Measurements from ENCODE around the gene OLFM4. TPM values are rescaled to one million over a fixed set of nuclear protein-coding genes. Genes with fewer than 3 reads are reported as not detected.
"Not testable (repeated sequence)": the region's sequence is repeated elsewhere in the genome, so short reads cannot be mapped to it uniquely, and the experiment has no call there.

OLFM4 gene
- total and polyA plus RNA-seq, 4 donors: 0.39 to 38.8 (median 1.6) TPM

DNA sequence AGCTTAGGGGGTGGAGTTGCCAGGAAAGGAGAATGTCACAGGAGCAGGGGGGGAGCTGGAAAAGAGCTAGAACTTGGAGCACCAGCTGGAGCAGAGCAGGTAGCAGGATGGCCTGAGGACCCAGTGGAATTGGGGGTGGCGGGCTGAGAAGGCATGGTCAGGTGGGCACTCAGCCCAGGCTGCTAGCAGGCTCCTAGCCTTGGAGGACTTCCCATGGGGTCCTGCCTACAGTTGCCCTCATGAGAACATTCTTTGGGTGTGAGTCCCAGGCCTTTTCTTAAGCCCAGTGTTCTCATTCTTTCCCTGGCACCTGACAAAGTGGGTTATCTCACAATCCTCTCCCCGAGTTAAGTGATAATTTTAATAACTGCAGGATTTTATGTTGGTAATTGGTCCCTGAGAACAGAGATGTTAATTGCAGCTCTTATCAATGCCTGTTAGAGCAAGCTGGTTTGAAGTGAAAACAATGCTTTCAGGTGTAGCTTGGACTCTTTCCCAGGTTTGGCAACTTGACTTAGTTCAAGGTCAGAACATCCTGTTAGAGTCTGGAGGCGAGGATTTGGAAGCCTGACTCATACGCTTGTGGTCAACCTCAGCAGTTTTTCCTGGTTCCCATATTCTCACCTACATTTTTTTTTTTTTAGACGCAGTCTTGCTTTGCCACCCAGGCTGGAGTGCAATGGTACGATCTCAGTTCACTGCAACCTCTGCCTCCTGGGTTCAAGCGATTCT, 18.1 kb upstream of the OLFM4 start:
- Histone ChIP-seq H3K27ac (ENCODE audit: low read depth in 1 of 2, low read length in 2 of 2) (no peak overlapping the region), H3K4me3 (ENCODE audit: low read length in 2 of 2) (no peak overlapping the region), H3K27me3 (ENCODE audit: control insufficient read depth in 1 of 2, insufficient read depth in 2 of 2, low read length in 1 of 2) (no peaks in the 10 kb centered on the region), H3K36me3 (ENCODE audit: control insufficient read depth in 1 of 2, insufficient read depth in 2 of 2, low read length in 1 of 2) (no peaks in the 10 kb centered on the region), H3K9me3 (ENCODE audit: control insufficient read depth, low read length) (no peaks in the 10 kb centered on the region), H3K4me1 (ENCODE audit: control insufficient read depth in 1 of 2, insufficient read depth in 2 of 2, low read length in 2 of 2) (no peaks in the 10 kb centered on the region)
- intact Hi-C loops (cut with DNase I): no loop called here
- no peak for DNase-seq
- no peak for ATAC-seq (ENCODE audit: low FRiP score)
- WGBS, 2 donors: 33 to 60% methylated on average over 7 of the region's 7 CpGs

- 85 to 89% methylated on average over 3 of the region's 3 CpGs for WGBS, 2 donors
- no peak overlapping the region for H3K27ac ChIP-seq (ENCODE audit: low read depth in 1 of 2, low read length in 2 of 2)
- H3K36me3 ChIP-seq (ENCODE audit: control insufficient read depth in 1 of 2, insufficient read depth in 2 of 2, low read length in 1 of 2): no peaks in the 10 kb centered on the region
- no peaks in the 10 kb centered on the region for H3K27me3 ChIP-seq (ENCODE audit: control insufficient read depth in 1 of 2, insufficient read depth in 2 of 2, low read length in 1 of 2)
- DNase-seq: no peak
- intact Hi-C loops (cut with DNase I): no loop called here
- H3K4me1 ChIP-seq (ENCODE audit: control insufficient read depth in 1 of 2, insufficient read depth in 2 of 2, low read length in 2 of 2): no peaks in the 10 kb centered on the region
- no peak for ATAC-seq (ENCODE audit: low FRiP score)
- no peaks in the 10 kb centered on the region for H3K9me3 ChIP-seq (ENCODE audit: control insufficient read depth, low read length)
- no peak overlapping the region for H3K4me3 ChIP-seq (ENCODE audit: low read length in 2 of 2)
Observed at GRCh38 chr13:53012707-53013106, 15.9 kb upstream of the OLFM4 start.

DNA sequence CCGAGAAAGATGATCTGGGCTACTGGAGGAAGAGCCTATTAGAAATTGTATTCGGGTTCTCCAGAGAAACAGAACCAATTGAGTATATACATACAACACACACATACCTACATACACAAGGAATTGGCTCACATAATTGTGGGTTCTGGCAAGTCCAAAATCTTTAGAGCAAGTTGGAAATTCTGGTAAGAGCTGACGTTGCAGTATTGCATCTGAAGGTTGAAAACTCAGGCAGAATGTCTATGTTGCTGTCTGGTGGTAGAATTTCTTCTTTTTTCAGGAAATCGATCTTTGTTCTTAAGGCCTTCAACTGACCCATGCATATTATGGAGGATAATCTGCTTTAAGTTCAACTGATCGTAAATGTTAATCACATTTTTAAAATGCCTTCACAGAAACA, 15.5 kb upstream of the OLFM4 start:
- ATAC-seq (ENCODE audit: low FRiP score): no peak

DNA sequence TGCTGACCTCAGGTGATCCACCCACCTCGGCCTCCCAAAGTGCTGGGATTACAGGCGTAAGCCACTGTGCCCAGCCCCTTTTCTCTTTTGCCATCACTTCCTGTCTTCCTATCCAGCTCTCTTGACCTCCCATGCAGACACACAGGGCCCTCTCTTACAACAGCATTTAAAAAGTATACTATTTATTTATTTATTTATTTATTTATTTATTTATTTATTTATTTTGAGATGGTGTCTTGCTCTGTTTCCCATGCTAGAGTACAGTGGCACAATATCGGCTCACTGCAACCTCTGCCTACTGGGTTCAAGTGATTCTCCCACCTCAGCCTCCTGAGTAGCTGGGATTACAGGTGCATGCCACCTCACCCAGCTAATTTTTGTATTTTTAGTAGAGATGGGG, 14.6 kb upstream of the OLFM4 start:
- H3K4me1 ChIP-seq (ENCODE audit: control insufficient read depth in 1 of 2, insufficient read depth in 2 of 2, low read length in 2 of 2); intact Hi-C loops (cut with DNase I); H3K36me3 ChIP-seq (ENCODE audit: control insufficient read depth in 1 of 2, insufficient read depth in 2 of 2, low read length in 1 of 2); DNase-seq; ATAC-seq (ENCODE audit: low FRiP score); H3K27me3 ChIP-seq (ENCODE audit: control insufficient read depth in 1 of 2, insufficient read depth in 2 of 2, low read length in 1 of 2); H3K9me3 ChIP-seq (ENCODE audit: control insufficient read depth, low read length); H3K4me3 ChIP-seq (ENCODE audit: low read length in 2 of 2); H3K27ac ChIP-seq (ENCODE audit: low read depth in 1 of 2, low read length in 2 of 2): not testable (repeated sequence)
- WGBS, 2 donors: 76 to 95% methylated on average over 3 of the region's 3 CpGs

More for the DNA sequence above, 15.5 kb upstream of the OLFM4 start:
- no peak overlapping the region for H3K4me3 ChIP-seq (ENCODE audit: low read length in 2 of 2)
- no peaks in the 10 kb centered on the region for H3K27me3 ChIP-seq (ENCODE audit: control insufficient read depth in 1 of 2, insufficient read depth in 2 of 2, low read length in 1 of 2)
- no peaks in the 10 kb centered on the region for H3K36me3 ChIP-seq (ENCODE audit: control insufficient read depth in 1 of 2, insufficient read depth in 2 of 2, low read length in 1 of 2)
- WGBS, 2 donors: 86 to 89% methylated on average over 5 of the region's 5 CpGs
- DNase-seq: no peak
- intact Hi-C loops (cut with DNase I): no loop called here
- no peaks in the 10 kb centered on the region for H3K9me3 ChIP-seq (ENCODE audit: control insufficient read depth, low read length)
- H3K27ac ChIP-seq (ENCODE audit: low read depth in 1 of 2, low read length in 2 of 2): no peak overlapping the region
- H3K4me1 ChIP-seq (ENCODE audit: control insufficient read depth in 1 of 2, insufficient read depth in 2 of 2, low read length in 2 of 2): no peaks in the 10 kb centered on the region

DNA sequence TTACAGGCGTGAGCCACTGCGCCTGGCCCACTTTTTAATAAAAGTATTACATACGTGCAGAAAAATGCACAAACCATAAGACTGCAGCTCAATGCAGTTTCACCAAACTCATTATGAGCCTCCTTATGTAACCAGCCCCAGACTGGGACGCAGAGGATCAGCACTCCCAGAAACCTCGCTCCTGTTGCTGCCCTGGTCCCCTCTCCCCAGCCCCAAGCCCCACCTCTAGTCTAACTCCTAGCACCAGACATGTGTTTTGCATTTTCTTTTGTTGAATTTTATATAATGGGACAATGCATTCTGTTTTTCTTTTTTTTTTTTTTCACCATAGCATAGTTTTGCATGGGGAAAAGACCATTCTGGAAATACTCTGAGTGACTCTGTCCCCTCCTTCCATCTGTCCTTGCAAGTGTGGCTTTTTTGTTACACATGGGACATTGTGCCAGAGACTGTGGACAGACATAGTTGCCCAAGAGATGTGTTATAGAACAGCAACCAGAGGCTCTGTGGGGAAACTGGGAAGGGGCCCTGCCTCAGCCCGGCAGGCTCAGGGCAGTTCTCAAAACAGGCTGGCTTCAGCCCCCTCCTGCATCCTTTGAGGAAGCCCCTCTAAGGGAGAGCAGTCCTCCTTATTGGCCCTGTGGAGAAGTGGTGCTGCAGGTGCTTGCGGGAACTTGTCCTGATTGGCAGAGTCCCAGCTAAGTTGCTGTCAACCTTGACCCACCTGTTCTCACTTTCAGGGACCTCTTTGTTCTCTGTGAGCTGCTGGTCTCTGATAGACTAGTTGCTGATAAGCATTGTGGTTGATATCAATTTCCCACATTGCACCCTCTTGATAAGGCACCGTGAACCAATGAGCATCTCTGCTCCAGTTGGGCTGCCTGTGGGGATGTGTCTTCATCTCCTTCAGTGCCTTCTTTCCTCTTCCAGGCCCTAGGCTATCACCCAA, 13.8 kb upstream of the OLFM4 start:
- Histone ChIP-seq H3K9me3 (ENCODE audit: control insufficient read depth, low read length) (no peaks in the 10 kb centered on the region), H3K4me3 (ENCODE audit: low read length in 2 of 2) (no peak overlapping the region), H3K36me3 (ENCODE audit: control insufficient read depth in 1 of 2, insufficient read depth in 2 of 2, low read length in 1 of 2) (no peaks in the 10 kb centered on the region), H3K4me1 (ENCODE audit: control insufficient read depth in 1 of 2, insufficient read depth in 2 of 2, low read length in 2 of 2) (no peaks in the 10 kb centered on the region), H3K27me3 (ENCODE audit: control insufficient read depth in 1 of 2, insufficient read depth in 2 of 2, low read length in 1 of 2) (no peaks in the 10 kb centered on the region), H3K27ac (ENCODE audit: low read depth in 1 of 2, low read length in 2 of 2) (no peak overlapping the region)
- intact Hi-C loops (cut with DNase I): no loop called here
- no peak for DNase-seq
- ATAC-seq (ENCODE audit: low FRiP score): no peak
- WGBS, 2 donors: 89 to 91% methylated on average over 8 of the region's 8 CpGs

GRCh38 chr13:53015971-53016370, 12.6 kb upstream of the OLFM4 start:
- Histone ChIP-seq H3K4me3 (ENCODE audit: low read length in 2 of 2) (no peak overlapping the region), H3K27ac (ENCODE audit: low read depth in 1 of 2, low read length in 2 of 2) (no peak overlapping the region), H3K9me3 (ENCODE audit: control insufficient read depth, low read length) (no peaks in the 10 kb centered on the region), H3K36me3 (ENCODE audit: control insufficient read depth in 1 of 2, insufficient read depth in 2 of 2, low read length in 1 of 2) (no peaks in the 10 kb centered on the region), H3K27me3 (ENCODE audit: control insufficient read depth in 1 of 2, insufficient read depth in 2 of 2, low read length in 1 of 2) (no peaks in the 10 kb centered on the region), H3K4me1 (ENCODE audit: control insufficient read depth in 1 of 2, insufficient read depth in 2 of 2, low read length in 2 of 2) (no peaks in the 10 kb centered on the region)
- 86 to 87% methylated on average over 6 of the region's 6 CpGs for WGBS, 2 donors
- ATAC-seq (ENCODE audit: low FRiP score) (no peak), DNase-seq (no peak)
- intact Hi-C loops (cut with DNase I): no loop called here

GRCh38 chr13:53017433-53017970, 11.1 kb upstream of the OLFM4 start:
- Histone ChIP-seq H3K27ac (ENCODE audit: low read depth in 1 of 2, low read length in 2 of 2) (no peak overlapping the region), H3K27me3 (ENCODE audit: control insufficient read depth in 1 of 2, insufficient read depth in 2 of 2, low read length in 1 of 2) (no peaks in the 10 kb centered on the region), H3K4me3 (ENCODE audit: low read length in 2 of 2) (no peak overlapping the region), H3K36me3 (ENCODE audit: control insufficient read depth in 1 of 2, insufficient read depth in 2 of 2, low read length in 1 of 2) (no peaks in the 10 kb centered on the region), H3K9me3 (ENCODE audit: control insufficient read depth, low read length) (no peaks in the 10 kb centered on the region), H3K4me1 (ENCODE audit: control insufficient read depth in 1 of 2, insufficient read depth in 2 of 2, low read length in 2 of 2) (no peaks in the 10 kb centered on the region)
- no peak for ATAC-seq (ENCODE audit: low FRiP score)
- DNase-seq: no peak
- intact Hi-C loops (cut with DNase I): no loop called here
- 94 to 95% methylated on average over 5 of the region's 5 CpGs for WGBS, 2 donors

DNA sequence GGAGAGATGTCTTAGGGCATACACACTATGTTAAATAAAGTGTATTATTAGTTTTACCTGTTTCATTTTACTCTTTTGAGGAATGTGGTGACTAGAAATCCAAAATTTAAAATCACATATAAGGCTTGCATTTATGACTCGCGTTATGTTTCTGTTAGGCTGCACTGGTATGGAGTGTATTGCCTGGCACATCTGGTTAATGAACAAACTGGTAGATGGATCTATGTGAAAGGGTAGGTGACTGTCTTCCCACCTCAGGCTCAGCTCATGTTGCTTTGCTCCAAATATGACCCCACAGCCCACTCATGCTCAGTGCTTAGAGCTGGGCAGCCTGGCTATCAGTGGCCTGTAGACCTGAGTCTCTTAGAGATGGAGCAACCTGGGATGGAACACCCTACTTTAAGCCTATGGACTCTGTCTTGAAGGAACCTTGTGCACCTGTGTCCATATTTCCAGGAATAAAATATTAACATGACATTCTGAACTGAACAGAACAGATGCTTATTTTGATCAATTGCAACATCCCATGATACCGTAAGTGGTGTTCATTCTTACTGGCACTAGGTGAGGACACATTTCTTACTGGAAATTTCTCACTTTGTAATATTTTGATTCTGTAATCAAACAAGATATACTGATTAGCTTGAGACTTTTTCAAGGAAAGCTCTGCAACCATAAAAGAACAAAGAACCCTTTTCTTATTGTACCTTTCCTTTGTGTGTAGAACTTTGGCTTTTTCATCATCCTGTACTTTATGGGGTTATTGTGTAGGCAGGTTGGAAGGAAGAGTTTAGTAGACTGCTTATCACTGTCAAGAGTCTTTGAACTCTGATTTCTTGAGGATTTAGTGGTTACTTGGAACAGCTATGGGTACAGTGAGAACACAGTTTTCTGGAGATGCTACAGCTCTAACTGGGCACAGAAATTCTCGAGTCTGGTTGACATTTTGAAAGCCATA, 9.6 kb upstream of the OLFM4 start:
- H3K27ac ChIP-seq (ENCODE audit: low read depth in 1 of 2, low read length in 2 of 2): no peak overlapping the region
- 82 to 84% methylated on average over 4 of the region's 4 CpGs for WGBS, 2 donors
- no peak for DNase-seq
- intact Hi-C loops (cut with DNase I): no loop called here
- H3K4me3 ChIP-seq (ENCODE audit: low read length in 2 of 2): no peak overlapping the region
- H3K36me3 ChIP-seq (ENCODE audit: control insufficient read depth in 1 of 2, insufficient read depth in 2 of 2, low read length in 1 of 2): no peaks in the 10 kb centered on the region
- ATAC-seq (ENCODE audit: low FRiP score): no peak
- H3K9me3 ChIP-seq (ENCODE audit: control insufficient read depth, low read length): no peaks in the 10 kb centered on the region
- H3K27me3 ChIP-seq (ENCODE audit: control insufficient read depth in 1 of 2, insufficient read depth in 2 of 2, low read length in 1 of 2): no peaks in the 10 kb centered on the region
- no peaks in the 10 kb centered on the region for H3K4me1 ChIP-seq (ENCODE audit: control insufficient read depth in 1 of 2, insufficient read depth in 2 of 2, low read length in 2 of 2)
